HepG2 (cell line): Measurements from ENCODE around the gene LENEP. TPM values are rescaled to one million over a fixed set of nuclear protein-coding genes. Genes with fewer than 3 reads are reported as not detected.

Source experiments
- CC2D1A ChIP-seq: sonication (generic); formaldehyde crosslinking; IDR thresholded peaks from 2 replicates; pipeline ENCODE4 v1.8.1; 2023; ENCODE audit warnings: mild to moderate bottlenecking, missing genetic modification reagents
- CENPX ChIP-seq: sonication (generic); formaldehyde crosslinking; IDR thresholded peaks from 2 replicates; pipeline ENCODE4 v1.9.0; 2021; ENCODE audit warnings: mild to moderate bottlenecking, missing genetic modification reagents, moderate library complexity
- GTF2F1 ChIP-seq: fragments of 150-350 bp; IDR thresholded peaks from 2 replicates; pipeline ENCODE4 v1.6.1; 2014; ENCODE audit warnings: low read length
- MBNL3 ChIP-seq: fragments of 250-450 bp; sonication (Bioruptor Pico); conservative IDR thresholded peaks from 2 replicates; pipeline ENCODE4 v1.8.0; 2022; ENCODE audit warnings: mild to moderate bottlenecking, inconsistent platforms
- SMAD9 ChIP-seq: sonication (generic); formaldehyde crosslinking; IDR thresholded peaks from 2 replicates; pipeline ENCODE4 v1.5.1; 2020; ENCODE audit warnings: mild to moderate bottlenecking, missing genetic modification reagents
- ZMAT3 ChIP-seq: sonication (generic); formaldehyde crosslinking; conservative IDR thresholded peaks from 2 replicates; pipeline ENCODE4 v1.7.0; 2021; ENCODE audit warnings: missing genetic modification reagents
- ZNF264 ChIP-seq: sonication (generic); formaldehyde crosslinking; IDR thresholded peaks from 2 replicates; pipeline ENCODE4 v1.4.0; 2020; ENCODE audit warnings: missing genetic modification reagents
- ZNF441 ChIP-seq: sonication (generic); formaldehyde crosslinking; IDR thresholded peaks from 2 replicates; pipeline ENCODE4 v1.7.0; 2021; ENCODE audit warnings: missing genetic modification reagents, borderline replicate concordance
- ZNF660 ChIP-seq: sonication (generic); formaldehyde crosslinking; IDR thresholded peaks from 2 replicates; pipeline ENCODE4 v1.5.1; 2020; ENCODE audit warnings: mild to moderate bottlenecking, low read depth, missing genetic modification reagents, borderline replicate concordance
- polyA plus RNA-seq, 8 experiments: library from polyadenylated mRNA; depleted of rRNA in 3 of 8; stranded (reverse) in 7 of 8; unstranded in 1 of 8; fragments of >200 nt; fragmentation: Illumina TruSeq in 4 of 8; extraction: Trizol in 4 of 8; gene quantifications; 2 replicates each; pipeline versions ENCODE4 v1.2.1 to v1.2.3, GENCODE V29; 2011 to 2016; ENCODE audit warnings: low read depth in 4 of 8, missing spikeins in 1 of 8, mixed read lengths in 1 of 8; ENCODE audit not compliant: insufficient read depth in 1 of 8
- total RNA-seq, 5 experiments: library from RNA; depleted of rRNA; stranded (reverse); fragments of >200 nt; fragmentation: Illumina TruSeq; extraction: Trizol; gene quantifications; 2 replicates each; pipeline ENCODE4 v1.2.3, GENCODE V29; 2016; ENCODE audit warnings: low read depth in 1 of 5
- TF ChIP-seq, protein P1 (sequence below): sonication (generic); formaldehyde crosslinking; IDR thresholded peaks from 2 replicates; pipeline ENCODE4 v1.9.0; 2021; ENCODE audit warnings: mild to moderate bottlenecking, missing genetic modification reagents
- TF ChIP-seq, protein P2 (sequence below): sonication (generic); formaldehyde crosslinking; IDR thresholded peaks from one replicate; pipeline ENCODE4 v1.5.1; 2020; ENCODE audit warnings: mild to moderate bottlenecking, missing genetic modification reagents; ENCODE audit errors: not compliant biosample characterization
- TF ChIP-seq, protein P3 (sequence below): sonication (generic); formaldehyde crosslinking; conservative IDR thresholded peaks from 2 replicates; pipeline ENCODE4 v1.4.0; 2020; ENCODE audit warnings: missing genetic modification reagents

Gene LENEP
- total and polyA plus RNA-seq, 2 of the 13 experiments (the other 11 are each of a cell fraction or from before 2014, with no cell fraction given): 0.29 TPM; not detected in 1

DNA sequence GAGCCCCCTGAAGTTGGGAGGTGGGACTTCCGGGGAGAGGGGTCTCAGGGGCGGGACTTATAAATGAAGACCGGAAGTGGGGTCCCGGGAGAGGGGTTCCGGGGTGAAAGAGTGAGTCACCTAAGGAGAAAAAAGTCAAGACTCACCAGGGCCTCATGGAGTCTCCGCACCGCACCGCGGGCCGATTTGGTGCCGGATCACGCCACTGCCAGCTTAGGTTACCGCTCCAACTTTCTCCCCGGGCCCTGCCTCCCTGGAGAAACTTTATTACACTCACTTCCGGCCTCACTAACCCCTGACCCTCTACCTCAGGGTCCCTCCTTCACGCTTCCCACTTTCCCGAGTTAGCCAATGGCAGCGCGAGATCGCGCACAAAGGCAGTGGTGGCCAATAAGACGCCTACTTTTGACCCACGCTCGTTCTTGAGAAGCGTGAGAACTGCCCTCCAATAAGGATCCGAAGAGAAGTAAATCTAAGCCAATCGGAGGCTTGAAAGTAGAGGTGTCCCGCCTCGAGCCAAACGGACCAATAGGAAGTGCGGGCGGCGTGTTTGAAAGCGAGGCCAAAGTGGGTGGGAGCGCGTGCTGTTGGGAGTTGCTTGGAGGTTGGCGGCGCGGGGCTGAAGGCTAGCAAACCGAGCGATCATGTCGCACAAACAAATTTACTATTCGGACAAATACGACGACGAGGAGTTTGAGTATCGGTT, 19.1 kb upstream of the LENEP start, which contains the start of gene CKS1B (continued):
- TF ChIP-seq, protein P1, sequence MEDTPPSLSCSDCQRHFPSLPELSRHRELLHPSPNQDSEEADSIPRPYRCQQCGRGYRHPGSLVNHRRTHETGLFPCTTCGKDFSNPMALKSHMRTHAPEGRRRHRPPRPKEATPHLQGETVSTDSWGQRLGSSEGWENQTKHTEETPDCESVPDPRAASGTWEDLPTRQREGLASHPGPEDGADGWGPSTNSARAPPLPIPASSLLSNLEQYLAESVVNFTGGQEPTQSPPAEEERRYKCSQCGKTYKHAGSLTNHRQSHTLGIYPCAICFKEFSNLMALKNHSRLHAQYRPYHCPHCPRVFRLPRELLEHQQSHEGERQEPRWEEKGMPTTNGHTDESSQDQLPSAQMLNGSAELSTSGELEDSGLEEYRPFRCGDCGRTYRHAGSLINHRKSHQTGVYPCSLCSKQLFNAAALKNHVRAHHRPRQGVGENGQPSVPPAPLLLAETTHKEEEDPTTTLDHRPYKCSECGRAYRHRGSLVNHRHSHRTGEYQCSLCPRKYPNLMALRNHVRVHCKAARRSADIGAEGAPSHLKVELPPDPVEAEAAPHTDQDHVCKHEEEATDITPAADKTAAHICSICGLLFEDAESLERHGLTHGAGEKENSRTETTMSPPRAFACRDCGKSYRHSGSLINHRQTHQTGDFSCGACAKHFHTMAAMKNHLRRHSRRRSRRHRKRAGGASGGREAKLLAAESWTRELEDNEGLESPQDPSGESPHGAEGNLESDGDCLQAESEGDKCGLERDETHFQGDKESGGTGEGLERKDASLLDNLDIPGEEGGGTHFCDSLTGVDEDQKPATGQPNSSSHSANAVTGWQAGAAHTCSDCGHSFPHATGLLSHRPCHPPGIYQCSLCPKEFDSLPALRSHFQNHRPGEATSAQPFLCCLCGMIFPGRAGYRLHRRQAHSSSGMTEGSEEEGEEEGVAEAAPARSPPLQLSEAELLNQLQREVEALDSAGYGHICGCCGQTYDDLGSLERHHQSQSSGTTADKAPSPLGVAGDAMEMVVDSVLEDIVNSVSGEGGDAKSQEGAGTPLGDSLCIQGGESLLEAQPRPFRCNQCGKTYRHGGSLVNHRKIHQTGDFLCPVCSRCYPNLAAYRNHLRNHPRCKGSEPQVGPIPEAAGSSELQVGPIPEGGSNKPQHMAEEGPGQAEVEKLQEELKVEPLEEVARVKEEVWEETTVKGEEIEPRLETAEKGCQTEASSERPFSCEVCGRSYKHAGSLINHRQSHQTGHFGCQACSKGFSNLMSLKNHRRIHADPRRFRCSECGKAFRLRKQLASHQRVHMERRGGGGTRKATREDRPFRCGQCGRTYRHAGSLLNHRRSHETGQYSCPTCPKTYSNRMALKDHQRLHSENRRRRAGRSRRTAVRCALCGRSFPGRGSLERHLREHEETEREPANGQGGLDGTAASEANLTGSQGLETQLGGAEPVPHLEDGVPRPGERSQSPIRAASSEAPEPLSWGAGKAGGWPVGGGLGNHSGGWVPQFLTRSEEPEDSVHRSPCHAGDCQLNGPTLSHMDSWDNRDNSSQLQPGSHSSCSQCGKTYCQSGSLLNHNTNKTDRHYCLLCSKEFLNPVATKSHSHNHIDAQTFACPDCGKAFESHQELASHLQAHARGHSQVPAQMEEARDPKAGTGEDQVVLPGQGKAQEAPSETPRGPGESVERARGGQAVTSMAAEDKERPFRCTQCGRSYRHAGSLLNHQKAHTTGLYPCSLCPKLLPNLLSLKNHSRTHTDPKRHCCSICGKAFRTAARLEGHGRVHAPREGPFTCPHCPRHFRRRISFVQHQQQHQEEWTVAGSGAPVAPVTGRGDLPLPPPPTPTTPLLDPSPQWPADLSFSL (CRISPR knock-in tag): no peak
- TF ChIP-seq SMAD9 (no peak), GTF2F1 (no peak), ZMAT3 (CRISPR knock-in tag) (0 out of 2 replicates have a peak, but pooled peaks have one; percentile 57), ZNF441 (no peak), CENPX (CRISPR knock-in tag) (no peak), ZNF264 (no peak), MBNL3 (CRISPR knock-in tag) (no peak), CC2D1A (CRISPR knock-in tag) (peak; percentile 77; the same call in 1 of the 2 replicates), ZNF660 (CRISPR knock-in tag) (no peak)
- TF ChIP-seq, protein P2, sequence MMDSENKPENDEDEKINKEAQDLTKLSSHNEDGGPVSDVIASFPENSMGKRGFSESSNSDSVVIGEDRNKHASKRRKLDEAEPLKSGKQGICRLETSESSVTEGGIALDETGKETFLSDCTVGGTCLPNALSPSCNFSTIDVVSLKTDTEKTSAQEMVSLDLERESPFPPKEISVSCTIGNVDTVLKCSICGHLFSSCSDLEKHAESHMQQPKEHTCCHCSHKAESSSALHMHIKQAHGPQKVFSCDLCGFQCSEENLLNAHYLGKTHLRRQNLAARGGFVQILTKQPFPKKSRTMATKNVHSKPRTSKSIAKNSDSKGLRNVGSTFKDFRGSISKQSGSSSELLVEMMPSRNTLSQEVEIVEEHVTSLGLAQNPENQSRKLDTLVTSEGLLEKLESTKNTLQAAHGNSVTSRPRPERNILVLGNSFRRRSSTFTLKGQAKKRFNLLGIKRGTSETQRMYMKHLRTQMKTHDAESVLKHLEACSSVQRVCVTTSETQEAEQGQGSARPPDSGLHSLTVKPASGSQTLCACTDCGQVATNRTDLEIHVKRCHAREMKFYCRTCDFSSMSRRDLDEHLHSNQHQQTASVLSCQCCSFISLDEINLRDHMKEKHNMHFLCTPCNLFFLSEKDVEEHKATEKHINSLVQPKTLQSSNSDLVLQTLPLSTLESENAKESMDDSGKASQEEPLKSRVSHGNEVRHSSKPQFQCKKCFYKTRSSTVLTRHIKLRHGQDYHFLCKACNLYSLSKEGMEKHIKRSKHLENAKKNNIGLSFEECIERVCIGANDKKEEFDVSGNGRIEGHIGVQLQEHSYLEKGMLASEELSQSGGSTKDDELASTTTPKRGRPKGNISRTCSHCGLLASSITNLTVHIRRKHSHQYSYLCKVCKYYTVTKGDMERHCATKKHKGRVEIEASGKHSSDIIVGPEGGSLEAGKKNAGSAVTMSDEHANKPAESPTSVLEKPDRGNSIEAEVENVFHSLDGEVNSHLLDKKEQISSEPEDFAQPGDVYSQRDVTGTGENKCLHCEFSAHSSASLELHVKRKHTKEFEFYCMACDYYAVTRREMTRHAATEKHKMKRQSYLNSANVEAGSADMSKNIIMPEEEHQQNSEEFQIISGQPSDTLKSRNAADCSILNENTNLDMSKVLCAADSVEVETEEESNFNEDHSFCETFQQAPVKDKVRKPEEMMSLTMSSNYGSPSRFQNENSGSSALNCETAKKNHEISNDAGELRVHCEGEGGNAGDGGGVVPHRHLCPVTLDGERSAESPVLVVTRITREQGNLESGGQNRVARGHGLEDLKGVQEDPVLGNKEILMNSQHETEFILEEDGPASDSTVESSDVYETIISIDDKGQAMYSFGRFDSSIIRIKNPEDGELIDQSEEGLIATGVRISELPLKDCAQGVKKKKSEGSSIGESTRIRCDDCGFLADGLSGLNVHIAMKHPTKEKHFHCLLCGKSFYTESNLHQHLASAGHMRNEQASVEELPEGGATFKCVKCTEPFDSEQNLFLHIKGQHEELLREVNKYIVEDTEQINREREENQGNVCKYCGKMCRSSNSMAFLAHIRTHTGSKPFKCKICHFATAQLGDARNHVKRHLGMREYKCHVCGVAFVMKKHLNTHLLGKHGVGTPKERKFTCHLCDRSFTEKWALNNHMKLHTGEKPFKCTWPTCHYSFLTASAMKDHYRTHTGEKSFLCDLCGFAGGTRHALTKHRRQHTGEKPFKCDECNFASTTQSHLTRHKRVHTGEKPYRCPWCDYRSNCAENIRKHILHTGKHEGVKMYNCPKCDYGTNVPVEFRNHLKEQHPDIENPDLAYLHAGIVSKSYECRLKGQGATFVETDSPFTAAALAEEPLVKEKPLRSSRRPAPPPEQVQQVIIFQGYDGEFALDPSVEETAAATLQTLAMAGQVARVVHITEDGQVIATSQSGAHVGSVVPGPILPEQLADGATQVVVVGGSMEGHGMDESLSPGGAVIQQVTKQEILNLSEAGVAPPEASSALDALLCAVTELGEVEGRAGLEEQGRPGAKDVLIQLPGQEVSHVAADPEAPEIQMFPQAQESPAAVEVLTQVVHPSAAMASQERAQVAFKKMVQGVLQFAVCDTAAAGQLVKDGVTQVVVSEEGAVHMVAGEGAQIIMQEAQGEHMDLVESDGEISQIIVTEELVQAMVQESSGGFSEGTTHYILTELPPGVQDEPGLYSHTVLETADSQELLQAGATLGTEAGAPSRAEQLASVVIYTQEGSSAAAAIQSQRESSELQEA (CRISPR knock-in tag): no peak
- TF ChIP-seq, protein P3, sequence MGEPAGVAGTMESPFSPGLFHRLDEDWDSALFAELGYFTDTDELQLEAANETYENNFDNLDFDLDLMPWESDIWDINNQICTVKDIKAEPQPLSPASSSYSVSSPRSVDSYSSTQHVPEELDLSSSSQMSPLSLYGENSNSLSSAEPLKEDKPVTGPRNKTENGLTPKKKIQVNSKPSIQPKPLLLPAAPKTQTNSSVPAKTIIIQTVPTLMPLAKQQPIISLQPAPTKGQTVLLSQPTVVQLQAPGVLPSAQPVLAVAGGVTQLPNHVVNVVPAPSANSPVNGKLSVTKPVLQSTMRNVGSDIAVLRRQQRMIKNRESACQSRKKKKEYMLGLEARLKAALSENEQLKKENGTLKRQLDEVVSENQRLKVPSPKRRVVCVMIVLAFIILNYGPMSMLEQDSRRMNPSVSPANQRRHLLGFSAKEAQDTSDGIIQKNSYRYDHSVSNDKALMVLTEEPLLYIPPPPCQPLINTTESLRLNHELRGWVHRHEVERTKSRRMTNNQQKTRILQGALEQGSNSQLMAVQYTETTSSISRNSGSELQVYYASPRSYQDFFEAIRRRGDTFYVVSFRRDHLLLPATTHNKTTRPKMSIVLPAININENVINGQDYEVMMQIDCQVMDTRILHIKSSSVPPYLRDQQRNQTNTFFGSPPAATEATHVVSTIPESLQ (CRISPR knock-in tag): no peak
